ENCODE measurements around the gene REPS2. TPM values are rescaled to one million over a fixed set of nuclear protein-coding genes. Genes with fewer than 3 reads are reported as not detected.

The REPS2 gene
- total RNA-seq, 2 donors from 2014 or later, result 15.8 to 19.7 TPM

GRCh38 chrX:16914058-16914457 lies 32.4 kb upstream of the REPS2 start:
- TF ChIP-seq POLR2A (IDR thresholded peaks at IDR 0.05), result no peak
- no peak for TF ChIP-seq CTCF (IDR thresholded peaks at IDR 0.05)
- DNase-seq (peak in 1 of 4 donors; percentile 18), ATAC-seq (no peak)
- intact Hi-C loops (cut with DNase I), result no loop called here
- Histone ChIP-seq H3K4me3 (no peak overlapping the region), H3K27ac (no peak overlapping the region), H3K9me3 (no peaks in the 10 kb centered on the region), H3K27me3 (no peaks in the 10 kb centered on the region), H3K36me3 (replicated peaks in 1 of 2; ENCODE audit: insufficient read depth in 1 of 2, low read depth in 2 of 2) (no peaks in the 10 kb centered on the region), H3K4me1 (no peaks in the 10 kb centered on the region)
- WGBS, 2 donors, result 79 to 91% methylated on average over 3 of the region's 3 CpGs

- H3K36me3 ChIP-seq (replicated peaks in 1 of 2; ENCODE audit: insufficient read depth in 1 of 2, low read depth in 2 of 2), result no peaks in the 10 kb centered on the region
- 82 to 83% methylated on average over 3 to 5 of the region's 5 CpGs for WGBS, 2 donors
- no peaks in the 10 kb centered on the region for H3K4me1 ChIP-seq
- DNase-seq (no peak), ATAC-seq (no peak)
- no peak overlapping the region for H3K4me3 ChIP-seq
- H3K9me3 ChIP-seq, result no peaks in the 10 kb centered on the region
- TF ChIP-seq CTCF (IDR thresholded peaks at IDR 0.05) (no peak), POLR2A (IDR thresholded peaks at IDR 0.05) (no peak)
- H3K27me3 ChIP-seq, result no peaks in the 10 kb centered on the region
- intact Hi-C loops (cut with DNase I), result no loop called here
- no peak overlapping the region for H3K27ac ChIP-seq
Measured at GRCh38 chrX:16916561-16916960, 29.9 kb upstream of the REPS2 start.

- intact Hi-C loops (cut with DNase I), result no loop called here
- Histone ChIP-seq H3K27ac (no peak overlapping the region), H3K4me1 (no peaks in the 10 kb centered on the region), H3K4me3 (no peak overlapping the region), H3K27me3 (no peaks in the 10 kb centered on the region), H3K9me3 (no peaks in the 10 kb centered on the region), H3K36me3 (replicated peaks in 1 of 2; ENCODE audit: insufficient read depth in 1 of 2, low read depth in 2 of 2) (no peaks in the 10 kb centered on the region)
- TF ChIP-seq POLR2A (IDR thresholded peaks at IDR 0.05), result no peak
- TF ChIP-seq CTCF (IDR thresholded peaks at IDR 0.05), result no peak
- WGBS, 2 donors, result 96 to 100% methylated on average over 1 to 6 of the region's 6 CpGs
- ATAC-seq (no peak), DNase-seq (no peak)
Measured at GRCh38 chrX:16917120-16917519, 29.3 kb upstream of the REPS2 start.

GRCh38 chrX:16918979-16919378 lies 27.5 kb upstream of the REPS2 start:
- Histone ChIP-seq H3K9me3 (no peaks in the 10 kb centered on the region), H3K27ac (no peak overlapping the region), H3K4me1 (no peaks in the 10 kb centered on the region), H3K36me3 (replicated peaks in 1 of 2; ENCODE audit: insufficient read depth in 1 of 2, low read depth in 2 of 2) (no peaks in the 10 kb centered on the region), H3K27me3 (no peaks in the 10 kb centered on the region), H3K4me3 (no peak overlapping the region)
- TF ChIP-seq POLR2A (IDR thresholded peaks at IDR 0.05), result no peak
- intact Hi-C loops (cut with DNase I), result no loop called here
- no peak for DNase-seq
- no peak for ATAC-seq

GRCh38 chrX:16920075-16920474 lies 26.4 kb upstream of the REPS2 start:
- H3K27me3 ChIP-seq, result no peaks in the 10 kb centered on the region
- H3K9me3 ChIP-seq, result no peaks in the 10 kb centered on the region
- no peak overlapping the region for H3K27ac ChIP-seq
- TF ChIP-seq POLR2A (IDR thresholded peaks at IDR 0.05) (no peak), CTCF (IDR thresholded peaks at IDR 0.05) (no peak)
- ATAC-seq (no peak), DNase-seq (no peak)
- H3K4me1 ChIP-seq, result no peaks in the 10 kb centered on the region
- H3K4me3 ChIP-seq, result no peak overlapping the region
- H3K36me3 ChIP-seq (replicated peaks in 1 of 2; ENCODE audit: insufficient read depth in 1 of 2, low read depth in 2 of 2), result no peaks in the 10 kb centered on the region
- intact Hi-C loops (cut with DNase I), result no loop called here

Data from body of pancreas (tissue), 4 donors.